GM12801 (cell line): Measurements from ENCODE around the gene URI1.

ENCODE experiments used
- CTCF ChIP-seq: IDR thresholded peaks from one replicate; pipeline ENCODE4 v1.5.1; 2011; ENCODE audit warnings: control low read depth; ENCODE audit not compliant: insufficient read length; ENCODE audit errors: extremely low read depth

Gene URI1

GRCh38 chr19:30028992-30029343, 86.9 kb downstream of the URI1 start:
- TF ChIP-seq CTCF, result no peak

GRCh38 chr19:30029721-30030510, 87.9 kb downstream of the URI1 start:
- no peak for TF ChIP-seq CTCF

- TF ChIP-seq CTCF, result no peak
Measured at GRCh38 chr19:30034321-30034720, 92.3 kb downstream of the URI1 start.

- no peak for TF ChIP-seq CTCF
Measured at GRCh38 chr19:30036154-30037129, 94.4 kb downstream of the URI1 start.

- TF ChIP-seq CTCF, result no peak
Measured at GRCh38 chr19:30037835-30038234, 95.8 kb downstream of the URI1 start.

- no peak for TF ChIP-seq CTCF
Measured at GRCh38 chr19:30044273-30045248, 102.5 kb downstream of the URI1 start.
